SU-DHL-6 (cell line): ENCODE measurements around the gene CSNK2A3.

Source experiments
- CTCF ChIP-seq: fragments of 200-600 bp; sonication (generic); IDR thresholded peaks from one replicate; pipeline ENCODE4 v1.5.1; 2017; ENCODE audit warnings: antibody characterized with exemption, mild to moderate bottlenecking, low read length, moderate library complexity; ENCODE audit not compliant: insufficient read depth, poor library complexity, severe bottlenecking
- EZH2phosphoT487 ChIP-seq: fragments of 200-600 bp; sonication (generic), shearing (Covaris generic); conservative IDR thresholded peaks from 2 replicates; pipeline ENCODE4 v1.6.1; 2018; ENCODE audit warnings: mild to moderate bottlenecking, antibody characterized with exemption, low read length, moderate library complexity, mixed read lengths

- TF ChIP-seq CTCF (no peak), EZH2phosphoT487 (no peak)
These were observed 10.6 kb upstream of the CSNK2A3 start for GRCh38 chr11:11363674-11364073.
